Ecto neural progenitor cell (in vitro differentiated cells): ENCODE data around the gene CCHCR1.
"Not testable (repeated sequence)": the region's sequence is repeated elsewhere in the genome, so short reads cannot be mapped to it uniquely, and the experiment has no call there.

Experiments used
- DNase-seq: peaks from one replicate; pipeline ENCODE4 v3.0.0-alpha.2; 2018; ENCODE audit warnings: low spot score

Gene CCHCR1

DNA sequence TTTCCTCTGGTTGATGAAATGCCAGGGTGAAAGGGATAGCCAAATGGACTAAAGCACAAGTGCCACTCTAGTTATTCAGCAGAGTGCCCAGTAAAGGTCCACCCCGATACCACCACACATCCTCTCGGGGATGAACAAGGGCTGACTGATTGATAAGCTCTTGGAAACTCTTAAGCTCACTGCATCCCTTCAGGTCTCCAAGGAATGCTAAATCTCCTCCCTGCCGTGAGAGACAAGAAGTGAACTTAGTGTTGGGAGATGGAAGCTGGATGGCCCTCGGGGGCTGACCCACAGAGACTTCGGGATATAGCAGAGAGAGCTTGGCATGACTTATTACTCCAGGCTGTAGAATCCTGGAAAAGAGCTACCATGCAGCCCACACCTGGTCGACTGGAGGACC lies 26.3 kb upstream of the CCHCR1 start:
- DNase-seq = not testable (repeated sequence)

DNA sequence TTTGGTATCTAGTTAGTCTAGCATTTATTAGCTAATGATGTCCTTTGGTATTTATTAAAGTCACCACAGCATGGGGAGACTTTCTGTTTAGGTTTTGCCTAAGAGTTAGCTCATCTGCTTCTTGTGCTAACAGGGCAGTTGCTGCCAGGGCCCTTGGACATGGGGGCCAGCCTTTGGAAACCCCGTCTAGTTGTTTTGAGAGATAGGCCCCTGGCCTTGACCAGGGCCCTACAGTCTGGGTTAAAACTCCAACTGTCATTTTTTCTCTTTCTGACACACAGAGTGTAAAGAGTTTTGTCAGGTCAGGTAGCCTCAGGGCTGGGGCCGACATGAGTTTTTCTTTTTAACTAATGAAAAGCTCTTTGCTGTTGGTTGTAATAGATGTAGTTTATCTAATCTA lies 25.7 kb upstream of the CCHCR1 start:
- DNase-seq = not testable (repeated sequence)

DNA sequence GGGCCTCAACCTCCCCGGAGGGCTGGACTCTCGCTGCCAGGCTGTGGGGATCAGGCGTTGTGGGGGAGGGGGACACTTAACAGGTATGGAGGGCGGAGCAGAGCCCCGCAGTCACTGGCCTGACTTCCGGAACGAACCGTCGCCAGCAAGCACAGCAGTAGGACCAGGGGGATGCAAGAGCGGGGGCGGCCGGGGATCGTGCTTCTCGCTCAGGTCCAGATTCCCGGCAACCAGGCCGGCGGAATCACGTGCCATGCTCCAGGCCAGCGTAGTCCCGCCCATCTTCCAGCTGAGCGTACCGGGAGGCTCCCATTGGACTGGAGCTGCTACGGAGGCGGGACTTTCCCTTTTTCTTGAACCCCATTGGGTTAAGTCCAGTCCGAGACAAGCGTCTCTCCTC lies 22.9 kb upstream of the CCHCR1 start:
- DNase-seq = no peak

DNA sequence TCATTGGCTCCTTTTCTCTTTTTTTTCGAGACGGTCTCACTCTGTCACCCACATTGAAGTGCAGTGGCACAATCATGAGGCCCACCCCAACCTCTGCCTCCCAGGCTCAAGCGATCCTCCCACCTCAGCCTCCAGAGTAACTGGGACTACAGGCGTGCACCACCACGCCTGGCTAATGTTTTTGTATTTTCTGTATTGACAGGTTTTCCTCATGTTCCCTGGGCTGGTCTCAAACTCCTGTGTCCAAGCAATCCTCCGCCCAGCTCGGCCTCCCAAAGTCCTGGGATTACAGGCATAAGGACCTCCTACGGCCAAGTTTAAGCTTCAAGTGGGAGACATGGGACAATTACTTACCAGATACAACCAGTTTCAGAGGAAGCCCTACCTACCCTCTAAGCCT lies 22.3 kb upstream of the CCHCR1 start:
- no peak for DNase-seq

DNA sequence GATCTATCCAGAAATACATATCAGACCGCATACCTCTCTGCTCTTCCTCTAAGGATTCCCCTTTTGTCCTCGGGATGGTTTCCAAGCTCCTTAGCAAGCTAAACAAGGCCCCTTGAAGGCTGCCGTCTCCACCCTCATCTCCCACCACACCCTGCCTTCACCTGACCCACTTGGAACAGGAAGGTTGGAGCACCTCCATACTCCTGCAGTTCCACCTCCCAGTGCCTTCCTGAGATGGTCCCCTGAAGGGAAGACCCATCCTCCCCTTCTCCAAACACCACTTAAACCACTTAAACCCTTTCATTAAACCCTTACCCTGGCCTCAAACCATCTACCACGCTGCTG lies 21.4 kb upstream of the CCHCR1 start:
- no peak for DNase-seq

DNA sequence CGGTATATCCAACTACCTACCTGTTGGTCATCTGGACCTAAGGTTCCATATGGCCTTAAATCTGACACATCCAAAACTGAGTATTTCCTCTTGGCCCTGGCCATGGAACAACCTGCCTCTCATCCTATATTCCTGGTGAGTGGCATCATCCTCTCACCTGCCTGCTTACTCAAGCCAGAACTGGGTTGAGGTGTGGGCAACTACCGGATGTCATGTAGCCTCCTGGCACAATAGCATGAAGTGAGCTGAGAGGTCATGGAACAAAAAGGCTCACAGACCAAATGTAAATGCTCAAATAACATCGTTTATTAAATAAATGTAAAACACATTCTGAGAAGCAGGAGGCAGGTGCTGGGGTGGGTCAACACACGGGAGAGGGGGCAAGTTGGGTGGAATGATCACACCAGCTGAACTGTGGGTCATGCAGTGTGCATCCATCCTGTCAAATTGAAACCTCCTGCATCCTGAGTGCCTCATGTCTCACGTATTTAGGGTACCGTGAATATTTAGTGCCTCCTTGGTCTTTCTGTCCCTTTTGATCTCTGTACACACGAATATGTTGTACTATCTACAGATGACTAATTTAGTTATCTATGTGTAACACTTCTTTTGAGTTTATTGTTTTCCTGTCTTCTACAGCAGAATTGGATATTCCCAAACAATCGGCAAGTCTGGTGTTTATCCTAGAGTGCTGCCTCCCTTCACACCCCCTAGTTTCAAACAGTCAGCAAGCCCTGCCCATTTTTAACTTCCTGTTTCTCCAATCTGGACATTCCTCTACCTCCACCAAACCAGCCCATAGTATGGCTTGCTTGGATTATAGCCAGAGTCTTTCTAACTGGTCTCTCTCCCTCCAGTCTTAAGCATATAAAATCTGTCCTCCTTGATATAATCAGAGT lies 20.8 kb upstream of the CCHCR1 start:
- DNase-seq = no peak

DNA sequence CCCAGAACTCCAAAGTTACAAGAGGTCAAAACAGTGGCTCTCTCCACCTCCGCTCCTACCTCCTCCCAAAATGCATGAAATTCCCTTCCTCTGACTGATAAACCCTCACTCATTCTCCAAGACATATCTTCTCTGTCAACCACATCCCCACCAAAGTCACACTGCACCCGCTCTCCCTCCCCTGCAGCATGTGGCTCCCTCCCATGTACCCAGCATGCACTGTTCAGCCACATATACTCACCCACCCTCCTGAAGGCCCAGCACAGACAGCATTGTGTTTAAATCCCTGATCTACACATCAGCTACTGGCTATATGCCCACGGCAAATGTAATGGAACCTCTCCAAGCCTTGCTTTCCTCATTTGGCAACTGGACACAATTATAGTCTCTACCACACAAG lies 18.4 kb upstream of the CCHCR1 start:
- no peak for DNase-seq

DNA sequence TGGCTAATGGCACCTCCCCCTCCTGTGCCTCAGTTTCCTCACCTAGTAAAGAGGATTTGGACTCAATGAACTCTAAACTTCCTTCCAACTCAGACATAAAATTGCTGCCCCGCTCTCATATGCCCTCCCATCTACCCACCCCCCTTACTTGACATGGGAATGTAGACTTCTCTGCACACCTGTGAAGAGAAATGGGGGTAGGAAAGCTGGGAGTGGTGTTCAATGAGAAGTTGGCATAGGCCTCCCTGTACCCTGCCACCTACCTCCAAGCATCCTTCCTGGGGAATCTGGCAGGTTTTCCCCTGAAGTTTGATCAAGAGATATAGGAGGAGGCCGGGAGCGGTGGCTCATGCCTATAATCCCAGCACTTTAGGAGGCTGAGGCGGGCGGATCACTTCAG lies 16.8 kb upstream of the CCHCR1 start:
- no peak for DNase-seq

DNA sequence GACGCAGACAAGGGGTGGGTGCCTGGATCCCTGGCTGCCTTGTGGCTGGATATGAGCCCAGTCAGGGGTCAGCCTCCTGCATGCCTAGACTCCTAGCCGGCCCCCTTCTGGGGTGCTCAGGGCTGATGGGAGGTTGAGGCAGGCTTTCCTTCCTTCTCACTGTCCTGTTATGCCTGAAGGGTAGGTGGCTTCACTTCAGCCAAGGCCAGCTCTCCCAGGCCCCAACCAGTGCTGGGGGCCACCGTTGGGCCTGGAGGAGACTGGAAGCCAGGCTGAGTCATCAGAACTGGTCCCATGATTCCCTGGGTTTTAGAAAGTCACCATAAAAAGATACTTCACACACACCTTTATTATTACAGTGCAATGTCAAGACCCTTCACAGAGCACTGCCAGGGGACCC lies 15.8 kb upstream of the CCHCR1 start:
- DNase-seq = no peak

DNA sequence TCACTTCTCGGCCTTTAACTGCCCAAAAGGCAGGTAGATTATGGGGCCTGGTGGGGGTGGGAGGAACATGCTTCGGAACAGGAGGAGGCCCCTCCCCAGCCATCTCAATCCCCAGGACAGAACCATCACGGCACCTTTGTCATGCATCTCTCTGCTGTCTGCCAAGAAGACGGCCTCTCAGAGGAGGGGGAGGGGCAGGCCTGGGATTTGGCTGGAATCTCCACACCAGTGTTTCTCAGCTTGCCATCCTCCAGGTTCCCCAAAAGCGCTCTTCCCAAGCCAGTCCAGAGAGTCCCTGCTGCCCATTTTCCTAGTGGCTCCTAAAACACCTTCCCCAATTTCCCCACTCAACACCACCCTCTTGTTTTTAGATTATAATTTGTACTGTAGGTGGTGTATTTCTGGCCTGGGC lies 15.4 kb upstream of the CCHCR1 start:
- DNase-seq = no peak

DNA sequence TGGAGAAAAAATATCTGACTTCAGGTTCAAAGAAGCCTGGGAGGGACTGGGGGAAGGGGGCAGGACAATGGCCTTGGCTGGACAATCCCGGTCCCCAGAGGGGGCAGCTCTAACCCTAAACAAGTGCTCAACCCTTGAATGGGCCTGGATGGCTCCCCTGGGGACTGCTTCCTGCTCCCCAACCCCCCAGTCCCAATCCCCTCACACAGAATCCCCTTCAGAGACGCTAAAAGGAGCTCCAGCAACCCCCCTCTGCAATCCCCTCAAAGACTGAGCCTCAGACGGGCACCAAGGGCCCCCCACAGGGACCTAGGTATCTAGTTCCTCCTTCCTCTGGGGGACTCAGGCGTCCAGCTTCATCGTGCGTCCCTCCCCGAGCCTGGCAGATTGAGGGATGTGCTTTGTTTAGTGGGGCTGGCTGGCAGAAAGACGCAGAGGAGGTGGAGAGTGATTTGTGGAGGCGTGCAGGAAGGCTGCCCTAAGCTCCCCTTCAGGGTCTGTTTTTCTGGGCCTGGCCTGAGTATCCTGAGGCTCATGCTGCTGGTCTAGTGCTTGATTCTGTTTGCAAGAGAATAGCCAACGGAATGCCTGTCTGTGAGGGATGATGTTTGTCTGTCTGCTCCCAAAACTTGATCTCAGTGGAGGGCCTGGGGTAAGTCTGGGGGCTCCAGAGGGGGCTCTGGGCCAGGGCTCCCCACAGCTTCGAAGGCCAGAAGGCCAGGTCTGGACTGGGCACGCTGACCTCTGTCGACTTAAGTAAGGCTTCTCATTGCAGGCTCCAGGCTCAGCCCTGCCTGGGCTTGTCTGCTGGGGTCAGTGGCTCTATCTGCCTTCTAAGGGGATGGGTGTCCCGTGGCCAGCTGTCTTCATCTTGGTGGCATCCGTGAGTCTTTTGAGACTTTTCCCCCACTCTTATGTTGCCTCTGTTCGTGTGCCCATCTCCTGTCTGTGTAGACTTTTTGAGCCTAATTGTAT lies 14.6 kb upstream of the CCHCR1 start:
- no peak for DNase-seq

DNA sequence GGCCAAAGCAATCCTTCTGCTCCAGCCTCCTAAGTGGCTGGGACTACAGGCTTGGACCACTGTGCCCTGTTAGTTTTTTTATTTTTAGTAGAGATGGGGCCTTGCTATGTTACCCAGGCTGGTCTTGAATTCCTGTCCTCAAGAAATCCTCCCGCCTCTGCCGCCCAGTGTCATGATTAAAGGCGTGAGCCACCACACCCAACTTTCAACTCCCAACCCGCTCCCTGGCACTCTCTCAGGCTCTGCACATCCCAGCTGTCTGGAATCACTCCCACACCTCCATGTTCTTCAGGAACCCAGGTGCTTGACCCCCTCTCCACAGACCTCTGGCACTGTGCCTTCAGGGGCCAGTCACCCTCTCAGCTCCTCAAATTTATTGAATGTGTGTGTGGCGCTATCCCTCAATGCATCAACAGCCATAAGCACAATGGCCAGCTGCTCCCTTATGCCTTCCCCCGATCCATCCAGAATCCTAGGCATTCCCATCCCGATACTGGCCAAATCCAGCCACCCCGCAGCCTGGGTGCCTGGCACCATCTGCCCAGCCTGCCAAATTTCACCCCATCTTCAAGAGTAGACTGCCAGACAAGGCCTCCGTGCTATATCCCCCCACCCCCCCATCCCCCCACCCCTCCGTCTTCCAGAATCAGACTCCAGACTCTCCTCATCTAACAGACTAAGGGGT lies 13.5 kb upstream of the CCHCR1 start:
- no peak for DNase-seq

DNA sequence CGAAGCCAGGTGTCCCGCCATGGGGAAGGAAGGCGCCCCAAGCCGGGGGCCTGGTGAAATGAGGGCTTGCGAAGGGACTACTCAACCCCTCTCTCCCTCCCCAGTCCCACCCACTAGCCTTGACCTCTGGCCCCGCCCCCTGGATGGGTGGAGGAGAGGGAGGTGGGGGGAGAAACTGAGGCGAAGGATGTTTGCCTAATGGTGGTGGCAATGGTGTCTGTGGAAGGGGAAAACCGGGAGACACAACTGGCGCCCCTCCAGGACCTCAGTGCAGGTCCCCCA lies 12.9 kb upstream of the CCHCR1 start, which contains the start of gene POU5F1:
Gene POU5F1 (minus strand): TSS at position 83 of the 282 bp plus-strand sequence. CDS start 62 bp downstream, at position 21.
- DNase-seq = no peak

DNA sequence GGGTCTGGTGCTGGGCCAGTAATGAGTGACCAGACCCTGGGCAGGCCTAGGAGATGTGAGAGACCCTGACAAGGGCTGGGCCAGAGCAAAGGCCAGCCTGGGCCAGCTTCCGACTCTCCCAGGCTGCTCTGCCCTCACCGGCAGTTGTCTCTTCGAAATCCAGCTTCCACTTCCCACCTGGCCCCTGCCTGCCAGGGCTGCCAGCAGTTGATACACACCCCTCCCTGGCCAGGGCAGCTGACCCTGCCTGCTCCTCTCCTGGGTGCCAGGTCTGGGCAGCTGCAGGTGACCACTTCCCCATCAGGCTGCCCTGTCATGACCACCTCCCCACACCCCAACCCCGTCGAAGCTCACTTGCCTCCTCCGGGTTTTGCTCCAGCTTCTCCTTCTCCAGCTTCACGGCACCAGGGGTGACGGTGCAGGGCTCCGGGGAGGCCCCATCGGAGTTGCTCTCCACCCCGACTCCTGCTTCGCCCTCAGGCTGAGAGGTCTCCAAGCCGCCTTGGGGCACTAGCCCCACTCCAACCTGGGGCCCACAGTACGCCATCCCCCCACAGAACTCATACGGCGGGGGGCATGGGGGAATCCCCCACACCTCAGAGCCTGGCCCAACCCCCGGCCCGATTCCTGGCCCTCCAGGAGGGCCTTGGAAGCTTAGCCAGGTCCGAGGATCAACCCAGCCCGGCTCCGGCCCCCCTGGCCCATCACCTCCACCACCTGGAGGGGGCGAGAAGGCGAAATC lies 12.4 kb upstream of the CCHCR1 start:
- DNase-seq = not testable (repeated sequence)

DNA sequence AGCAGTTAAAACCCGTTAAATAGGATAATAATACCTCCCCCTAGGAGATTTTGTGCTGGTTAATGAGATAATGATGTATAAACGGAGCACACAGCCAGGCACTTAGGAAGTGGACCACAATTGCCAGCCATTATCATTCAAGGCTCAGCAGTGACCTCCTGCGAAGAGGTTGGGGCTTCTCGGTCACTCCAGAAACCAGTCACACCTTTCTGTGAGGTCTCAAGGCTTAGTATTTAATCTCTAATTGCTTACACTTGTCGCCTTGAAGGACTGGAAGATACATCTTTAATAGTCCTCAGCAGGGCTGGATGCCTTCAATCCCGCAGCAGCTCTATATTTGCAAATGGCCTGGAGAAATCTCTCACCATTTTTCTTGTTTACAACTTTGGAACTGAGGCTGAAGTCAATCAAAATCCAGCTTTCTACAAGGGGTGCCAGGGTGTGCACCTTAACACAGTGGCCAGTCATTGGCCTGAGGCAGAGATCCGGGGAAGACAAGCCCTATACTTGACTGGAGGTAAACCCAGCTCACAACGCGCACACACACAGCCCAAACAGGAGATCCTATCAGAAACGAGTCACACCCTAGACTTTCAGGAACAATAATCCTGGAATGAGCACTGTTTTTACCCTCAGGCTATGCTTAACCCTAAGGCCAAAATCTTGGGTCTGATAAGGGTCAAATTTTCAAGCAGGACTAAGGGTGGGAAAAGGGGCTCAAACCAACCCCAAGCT lies 11.7 kb upstream of the CCHCR1 start:
- DNase-seq = no peak

DNA sequence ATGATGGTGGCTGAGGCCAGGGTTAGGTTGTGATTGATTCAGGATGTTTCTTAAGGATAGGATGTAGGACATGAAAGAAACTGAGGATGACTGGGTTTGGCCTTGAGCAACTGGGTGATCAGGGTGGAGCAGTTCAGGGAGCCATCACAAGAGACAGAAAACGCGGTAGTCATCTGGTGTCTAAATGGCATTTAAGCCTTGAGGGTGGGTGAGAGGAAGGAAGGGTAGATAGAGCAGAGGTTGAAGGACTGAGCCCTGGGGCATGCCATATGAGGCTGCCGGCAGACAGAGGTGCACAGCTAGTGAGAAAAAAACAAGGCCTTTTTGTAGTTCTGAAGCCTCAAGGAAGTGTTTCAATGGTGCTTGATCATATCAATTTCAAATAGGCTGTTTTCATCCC lies 11.0 kb upstream of the CCHCR1 start:
- DNase-seq = no peak

DNA sequence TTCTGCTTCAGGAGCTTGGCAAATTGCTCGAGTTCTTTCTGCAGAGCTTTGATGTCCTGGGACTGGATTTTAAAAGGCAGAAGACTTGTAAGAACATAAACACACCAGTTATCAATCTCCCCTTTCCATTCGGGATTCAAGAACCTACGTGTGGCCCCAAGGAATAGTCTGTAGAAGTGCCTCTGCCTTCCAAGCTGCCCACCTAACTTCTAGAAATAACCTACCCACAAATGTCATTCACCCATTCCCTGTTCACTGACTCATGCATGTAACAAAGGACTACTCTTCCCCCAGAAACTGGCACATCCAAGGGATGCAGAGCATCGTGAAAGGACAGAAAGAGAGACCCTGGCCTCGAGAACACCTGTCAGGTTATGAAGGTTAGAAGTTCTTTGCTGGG lies 8.4 kb upstream of the CCHCR1 start:
- DNase-seq = no peak

DNA sequence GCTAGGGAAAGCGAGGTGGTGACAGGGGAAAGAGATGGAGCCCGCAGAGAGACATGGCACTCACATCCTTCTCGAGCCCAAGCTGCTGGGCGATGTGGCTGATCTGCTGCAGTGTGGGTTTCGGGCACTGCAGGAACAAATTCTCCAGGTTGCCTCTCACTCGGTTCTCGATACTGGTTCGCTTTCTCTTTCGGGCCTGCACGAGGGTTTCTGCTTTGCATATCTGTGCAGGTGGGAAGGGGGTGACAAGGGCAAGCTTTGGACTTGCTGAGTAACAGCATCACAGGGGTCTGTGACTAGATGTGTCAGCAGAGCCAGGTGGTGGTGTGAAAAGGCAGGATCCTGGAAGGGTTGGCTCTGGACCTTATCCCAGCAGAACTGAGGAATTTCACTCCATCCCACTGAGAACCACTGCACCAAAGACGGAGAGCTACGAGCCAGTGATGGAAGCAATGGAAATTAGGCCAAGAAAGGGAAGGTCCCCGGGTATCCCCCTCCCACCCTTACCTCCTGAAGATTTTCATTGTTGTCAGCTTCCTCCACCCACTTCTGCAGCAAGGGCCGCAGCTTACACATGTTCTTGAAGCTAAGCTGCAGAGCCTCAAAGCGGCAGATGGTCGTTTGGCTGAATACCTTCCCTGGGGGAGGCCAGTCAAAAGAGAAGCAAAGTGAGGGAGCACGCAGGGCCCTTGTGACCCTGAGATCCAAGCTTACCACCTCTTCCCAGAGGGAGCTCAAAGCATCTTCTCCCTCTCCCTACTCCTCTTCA lies 7.6 kb upstream of the CCHCR1 start:
- DNase-seq = not testable (repeated sequence)

DNA sequence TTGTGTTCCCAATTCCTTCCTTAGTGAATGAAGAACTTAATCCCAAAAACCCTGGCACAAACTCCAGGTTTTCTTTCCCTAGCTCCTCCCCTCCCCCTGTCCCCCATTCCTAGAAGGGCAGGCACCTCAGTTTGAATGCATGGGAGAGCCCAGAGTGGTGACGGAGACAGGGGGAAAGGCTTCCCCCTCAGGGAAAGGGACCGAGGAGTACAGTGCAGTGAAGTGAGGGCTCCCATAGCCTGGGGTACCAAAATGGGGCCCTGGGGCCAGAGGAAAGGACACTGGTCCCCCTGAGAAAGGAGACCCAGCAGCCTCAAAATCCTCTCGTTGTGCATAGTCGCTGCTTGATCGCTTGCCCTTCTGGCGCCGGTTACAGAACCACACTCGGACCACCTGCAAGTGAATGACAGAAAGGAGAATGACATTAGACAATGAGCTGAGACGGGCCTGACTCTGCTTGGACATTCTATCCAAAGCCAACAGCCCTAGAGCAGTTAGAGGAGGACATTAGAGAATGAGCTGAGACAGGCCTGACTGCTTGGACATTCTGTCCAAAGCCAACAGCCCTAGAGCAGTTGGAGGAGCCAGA lies 7.0 kb upstream of the CCHCR1 start:
- not testable (repeated sequence) for DNase-seq

DNA sequence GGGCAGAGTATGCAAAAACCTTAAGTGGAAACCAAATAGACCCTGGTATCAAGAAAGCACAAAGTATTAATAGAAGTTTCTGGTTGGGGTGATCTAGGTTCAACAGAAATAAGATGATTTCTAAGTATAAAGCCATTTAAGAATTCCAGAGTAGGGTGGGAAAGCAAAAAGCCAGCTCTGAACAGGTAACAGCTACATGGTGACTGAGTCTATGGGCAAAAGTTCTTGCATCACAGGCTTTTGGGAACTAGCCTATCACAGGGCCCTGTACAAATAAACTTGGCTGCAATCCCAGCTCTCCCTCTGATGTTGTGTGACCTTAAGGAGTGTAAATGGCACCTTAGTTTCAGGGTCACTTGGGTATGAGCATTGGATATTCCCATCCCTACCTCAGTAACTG lies 6.3 kb upstream of the CCHCR1 start:
- DNase-seq = no peak
